ENCODE data around the gene SPDYE6. TPM values are rescaled to one million over a fixed set of nuclear protein-coding genes. Genes with fewer than 3 reads are reported as not detected.
"Not testable (repeated sequence)": the region's sequence is repeated elsewhere in the genome, so short reads cannot be mapped to it uniquely, and the experiment has no call there.

The SPDYE6 gene
- total RNA-seq, 1 donor from 2014 or later = not detected

GRCh38 chr7:102364394-102364886, 8.2 kb upstream of the SPDYE6 start:
- Histone ChIP-seq H3K36me3 (peaks cover 11% of the 10 kb centered on the region), H3K27ac (replicated peaks) (peak overlapping the region; percentile 96), H3K4me1 (peaks cover 16% of the 10 kb centered on the region), H3K4me3 (peak overlapping the region; percentile 93)
- intact Hi-C loops (cut with micrococcal nuclease); H3K27me3 ChIP-seq (ENCODE audit: low read depth); H3K9me3 ChIP-seq (replicated peaks); DNase-seq: not testable (repeated sequence)

- H3K9me3 ChIP-seq (replicated peaks); intact Hi-C loops (cut with micrococcal nuclease); H3K27me3 ChIP-seq (ENCODE audit: low read depth): not testable (repeated sequence)
- H3K4me3 ChIP-seq = peak overlapping the region; percentile 93
- peaks cover 16% of the 10 kb centered on the region for H3K4me1 ChIP-seq
- DNase-seq = peak; percentile 95
- TF ChIP-seq, protein P1, sequence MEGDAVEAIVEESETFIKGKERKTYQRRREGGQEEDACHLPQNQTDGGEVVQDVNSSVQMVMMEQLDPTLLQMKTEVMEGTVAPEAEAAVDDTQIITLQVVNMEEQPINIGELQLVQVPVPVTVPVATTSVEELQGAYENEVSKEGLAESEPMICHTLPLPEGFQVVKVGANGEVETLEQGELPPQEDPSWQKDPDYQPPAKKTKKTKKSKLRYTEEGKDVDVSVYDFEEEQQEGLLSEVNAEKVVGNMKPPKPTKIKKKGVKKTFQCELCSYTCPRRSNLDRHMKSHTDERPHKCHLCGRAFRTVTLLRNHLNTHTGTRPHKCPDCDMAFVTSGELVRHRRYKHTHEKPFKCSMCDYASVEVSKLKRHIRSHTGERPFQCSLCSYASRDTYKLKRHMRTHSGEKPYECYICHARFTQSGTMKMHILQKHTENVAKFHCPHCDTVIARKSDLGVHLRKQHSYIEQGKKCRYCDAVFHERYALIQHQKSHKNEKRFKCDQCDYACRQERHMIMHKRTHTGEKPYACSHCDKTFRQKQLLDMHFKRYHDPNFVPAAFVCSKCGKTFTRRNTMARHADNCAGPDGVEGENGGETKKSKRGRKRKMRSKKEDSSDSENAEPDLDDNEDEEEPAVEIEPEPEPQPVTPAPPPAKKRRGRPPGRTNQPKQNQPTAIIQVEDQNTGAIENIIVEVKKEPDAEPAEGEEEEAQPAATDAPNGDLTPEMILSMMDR (IDR thresholded peaks at IDR 0.05; ENCODE audit: borderline replicate concordance) = peak; percentile 43
- H3K36me3 ChIP-seq = peaks cover 11% of the 10 kb centered on the region
- H3K27ac ChIP-seq (replicated peaks) = peak overlapping the region; percentile 96
Observed at GRCh38 chr7:102363549-102364393, 7.5 kb upstream of the SPDYE6 start.

DNA sequence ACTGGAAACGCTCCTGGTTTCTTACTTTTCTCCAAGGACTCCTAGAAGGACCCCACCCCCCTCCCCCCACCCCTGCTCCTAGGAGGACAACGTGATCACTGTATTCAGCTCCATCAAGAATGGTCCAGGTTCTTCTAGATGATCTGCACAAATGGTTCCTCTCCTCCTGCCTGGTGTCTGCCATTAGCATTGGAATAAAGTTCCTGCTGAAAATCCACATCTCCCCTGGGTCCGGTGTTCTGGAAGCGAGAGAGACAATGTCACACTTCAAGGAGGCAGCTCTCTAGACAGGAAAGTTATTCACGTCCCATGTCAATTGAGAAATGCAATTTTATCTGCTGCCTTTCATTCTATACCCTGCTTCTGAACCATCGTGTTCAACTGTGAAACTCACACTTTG, 9.3 kb downstream of the SPDYE6 start:
- H3K9me3 ChIP-seq (replicated peaks); H3K36me3 ChIP-seq; H3K27ac ChIP-seq (replicated peaks); H3K27me3 ChIP-seq (ENCODE audit: low read depth); H3K4me1 ChIP-seq; intact Hi-C loops (cut with micrococcal nuclease); H3K4me3 ChIP-seq; DNase-seq: not testable (repeated sequence)

- H3K4me3 ChIP-seq; intact Hi-C loops (cut with micrococcal nuclease); H3K4me1 ChIP-seq; DNase-seq; H3K27me3 ChIP-seq (ENCODE audit: low read depth); H3K9me3 ChIP-seq (replicated peaks); H3K36me3 ChIP-seq; H3K27ac ChIP-seq (replicated peaks): not testable (repeated sequence)
Observed at GRCh38 chr7:102340599-102341368, 15.5 kb downstream of the SPDYE6 start.

DNA sequence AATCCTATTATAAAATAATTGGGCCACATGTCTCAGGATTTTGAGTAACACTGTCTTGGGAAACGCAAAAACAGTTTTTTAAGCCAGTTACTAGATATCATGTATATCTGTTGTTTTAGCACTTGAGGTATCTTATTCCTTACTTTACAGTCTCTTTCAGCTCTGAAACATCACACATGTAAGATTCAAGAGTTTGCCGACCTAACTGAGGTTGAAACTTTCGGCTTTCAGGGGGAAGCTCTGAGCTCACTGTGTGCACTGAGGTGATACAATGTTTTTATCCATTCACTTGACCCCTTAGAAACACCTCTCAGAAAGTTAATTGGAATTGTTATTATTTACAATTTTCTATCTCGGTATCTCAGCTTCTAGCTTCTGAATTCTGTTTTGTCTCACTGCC, 18.8 kb downstream of the SPDYE6 start:
- DNase-seq; H3K4me3 ChIP-seq; H3K9me3 ChIP-seq (replicated peaks); intact Hi-C loops (cut with micrococcal nuclease); H3K4me1 ChIP-seq; H3K36me3 ChIP-seq; H3K27ac ChIP-seq (replicated peaks): not testable (repeated sequence)
- peaks cover 12% of the 10 kb centered on the region for H3K27me3 ChIP-seq (ENCODE audit: low read depth)

DNA sequence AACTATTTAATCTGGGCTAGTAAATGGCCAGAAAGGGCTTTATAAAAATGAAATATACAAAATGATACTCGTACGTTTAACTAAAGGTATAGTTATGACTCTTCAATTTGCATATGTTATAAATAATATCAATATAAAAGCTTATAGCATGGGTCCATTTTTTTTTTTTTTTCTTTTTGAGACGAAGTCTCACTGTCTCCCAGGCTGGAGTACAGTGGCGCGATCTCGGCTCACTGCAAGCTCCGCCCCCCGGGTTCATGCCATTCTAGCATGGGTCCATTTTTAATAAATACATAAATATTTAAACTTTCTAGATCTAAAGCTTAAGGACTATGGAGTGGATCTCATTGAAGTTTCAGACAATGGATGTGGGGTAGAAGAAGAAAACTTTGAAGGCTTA, 19.2 kb downstream of the SPDYE6 start:
- H3K4me1 ChIP-seq; intact Hi-C loops (cut with micrococcal nuclease); DNase-seq; H3K36me3 ChIP-seq; H3K27ac ChIP-seq (replicated peaks); H3K9me3 ChIP-seq (replicated peaks); H3K4me3 ChIP-seq: not testable (repeated sequence)
- peaks cover 12% of the 10 kb centered on the region for H3K27me3 ChIP-seq (ENCODE audit: low read depth)

- DNase-seq; H3K36me3 ChIP-seq; H3K27ac ChIP-seq (replicated peaks); H3K4me1 ChIP-seq; intact Hi-C loops (cut with micrococcal nuclease); H3K9me3 ChIP-seq (replicated peaks); H3K4me3 ChIP-seq: not testable (repeated sequence)
- H3K27me3 ChIP-seq (ENCODE audit: low read depth) = peaks cover 12% of the 10 kb centered on the region
Observed at GRCh38 chr7:102335574-102335973, 20.7 kb downstream of the SPDYE6 start.

- not testable (repeated sequence) for DNase-seq
Observed at GRCh38 chr7:102330666-102331460, 25.4 kb downstream of the SPDYE6 start.

GRCh38 chr7:102329366-102329765, 26.9 kb downstream of the SPDYE6 start:
- H3K4me3 ChIP-seq; DNase-seq; intact Hi-C loops (cut with micrococcal nuclease); H3K27ac ChIP-seq (replicated peaks); H3K9me3 ChIP-seq (replicated peaks); H3K4me1 ChIP-seq; H3K36me3 ChIP-seq: not testable (repeated sequence)
- peaks cover 40% of the 10 kb centered on the region for H3K27me3 ChIP-seq (ENCODE audit: low read depth)

More at GRCh38 chr7:102330666-102331460, 25.4 kb downstream of the SPDYE6 start:
- H3K4me1 ChIP-seq; H3K36me3 ChIP-seq; intact Hi-C loops (cut with micrococcal nuclease); H3K27ac ChIP-seq (replicated peaks); H3K4me3 ChIP-seq; H3K9me3 ChIP-seq (replicated peaks): not testable (repeated sequence)
- H3K27me3 ChIP-seq (ENCODE audit: low read depth) = peaks cover 25% of the 10 kb centered on the region

- H3K36me3 ChIP-seq; intact Hi-C loops (cut with micrococcal nuclease); H3K4me1 ChIP-seq; H3K27ac ChIP-seq (replicated peaks); H3K9me3 ChIP-seq (replicated peaks); DNase-seq; H3K4me3 ChIP-seq: not testable (repeated sequence)
- H3K27me3 ChIP-seq (ENCODE audit: low read depth) = peaks cover 45% of the 10 kb centered on the region
Observed at GRCh38 chr7:102328863-102329262, 27.4 kb downstream of the SPDYE6 start.

DNA sequence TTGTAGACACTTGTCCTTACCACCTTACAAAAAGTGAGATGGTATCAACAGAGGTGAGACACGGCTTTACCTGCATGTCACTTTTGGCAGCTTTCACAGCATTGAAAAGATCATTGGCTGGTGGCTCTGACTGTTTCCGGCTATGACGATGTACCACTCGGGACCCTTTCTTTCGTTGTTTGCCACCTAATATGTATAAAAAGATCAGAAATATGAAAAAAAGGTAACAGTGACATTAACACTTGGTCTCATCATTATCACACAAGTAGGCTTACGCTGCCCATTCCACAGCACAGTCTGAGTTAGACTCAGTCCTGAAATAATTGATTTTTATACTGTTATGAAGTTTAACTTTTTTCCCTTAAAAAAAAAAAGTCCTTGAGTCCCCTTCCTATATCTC, 29.1 kb downstream of the SPDYE6 start:
- H3K27me3 ChIP-seq (ENCODE audit: low read depth) = peaks cover 50% of the 10 kb centered on the region
- intact Hi-C loops (cut with micrococcal nuclease); H3K4me3 ChIP-seq; H3K36me3 ChIP-seq; H3K4me1 ChIP-seq; DNase-seq; H3K27ac ChIP-seq (replicated peaks); H3K9me3 ChIP-seq (replicated peaks): not testable (repeated sequence)

Measured in left ventricle myocardium inferior (tissue), 1 donor.